Dendritic cell treated with granulocyte-macrophage colony-stimulating factor and Interleukin-4, amounts not matched to agents 40 ng/mL and 50 ng/mL, for 4 days (primary cell): ENCODE measurements around the gene FN3KRP.
A peak's percentile ranks its signal among the peaks of the same experiment; 100 is the strongest.

Experiments used
- H3K27ac Mint-ChIP-seq: one replicate; pipeline ENCODE4 v1.8.0; 2022; ENCODE audit warnings: mild to moderate bottlenecking, mixed read lengths
- H3K27me3 Mint-ChIP-seq: one replicate; pipeline ENCODE4 v1.8.0; 2022; ENCODE audit warnings: mild to moderate bottlenecking, mixed read lengths
- H3K36me3 Mint-ChIP-seq: one replicate; pipeline ENCODE4 v1.8.0; 2022; ENCODE audit warnings: low read depth, mixed read lengths
- H3K4me1 Mint-ChIP-seq: one replicate; pipeline ENCODE4 v1.8.0; 2022; ENCODE audit warnings: low read depth, mixed read lengths
- H3K4me3 Mint-ChIP-seq: one replicate; pipeline ENCODE4 v1.8.0; 2022; ENCODE audit warnings: mild to moderate bottlenecking, moderate library complexity, mixed read lengths
- H3K9me3 Mint-ChIP-seq: one replicate; pipeline ENCODE4 v1.8.0; 2022; ENCODE audit warnings: mixed read lengths
- intact Hi-C: fragments of 100-400 bp; cut with micrococcal nuclease; formaldehyde crosslinking; loops from one replicate; pipeline ENCODE4 v1.15.0; 2022

The FN3KRP gene

DNA sequence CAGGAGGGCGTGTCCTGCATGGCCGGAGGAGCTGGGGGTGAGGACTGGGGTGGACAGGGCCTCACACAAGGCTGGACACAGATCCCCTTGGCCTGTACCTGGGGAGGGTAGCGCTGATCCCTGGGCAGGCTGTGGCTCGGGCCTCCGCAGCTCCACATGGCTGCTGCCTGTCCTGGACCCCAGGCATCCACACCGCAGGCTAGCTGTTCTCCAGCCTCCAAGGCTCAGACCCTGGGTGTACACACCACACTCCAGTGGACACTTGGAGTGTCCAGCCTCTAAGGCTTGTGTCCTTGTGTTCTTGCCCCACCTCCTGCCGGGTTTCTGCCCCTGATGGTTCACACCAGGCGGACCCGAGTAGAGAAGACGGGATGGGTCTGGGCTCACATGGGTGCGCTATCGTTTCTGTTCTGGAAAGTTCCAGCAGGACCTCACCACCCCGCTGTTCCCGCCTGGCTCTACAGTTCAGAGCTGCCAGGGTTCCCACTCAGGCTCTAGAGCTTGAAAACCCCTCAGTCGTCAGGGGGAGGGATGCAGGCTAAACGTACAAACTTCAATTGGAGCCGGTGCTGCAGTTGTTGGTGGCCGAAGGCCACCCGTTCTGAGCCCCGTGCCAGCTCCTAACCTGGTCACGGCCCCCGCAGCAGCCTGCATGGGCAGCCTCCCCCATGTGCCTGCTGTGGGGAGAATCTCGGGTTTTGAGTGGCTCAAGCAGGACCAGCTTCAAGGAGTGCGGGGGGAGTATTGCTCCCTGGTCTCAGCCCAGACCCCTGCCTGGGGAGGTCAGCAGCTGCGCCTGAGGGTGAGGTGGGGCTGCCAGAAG is 6.6 kb upstream of the FN3KRP start:
- Mint-ChIP-seq H3K9me3 (no peaks in the 10 kb centered on the region), H3K4me3 (no peak overlapping the region)

DNA sequence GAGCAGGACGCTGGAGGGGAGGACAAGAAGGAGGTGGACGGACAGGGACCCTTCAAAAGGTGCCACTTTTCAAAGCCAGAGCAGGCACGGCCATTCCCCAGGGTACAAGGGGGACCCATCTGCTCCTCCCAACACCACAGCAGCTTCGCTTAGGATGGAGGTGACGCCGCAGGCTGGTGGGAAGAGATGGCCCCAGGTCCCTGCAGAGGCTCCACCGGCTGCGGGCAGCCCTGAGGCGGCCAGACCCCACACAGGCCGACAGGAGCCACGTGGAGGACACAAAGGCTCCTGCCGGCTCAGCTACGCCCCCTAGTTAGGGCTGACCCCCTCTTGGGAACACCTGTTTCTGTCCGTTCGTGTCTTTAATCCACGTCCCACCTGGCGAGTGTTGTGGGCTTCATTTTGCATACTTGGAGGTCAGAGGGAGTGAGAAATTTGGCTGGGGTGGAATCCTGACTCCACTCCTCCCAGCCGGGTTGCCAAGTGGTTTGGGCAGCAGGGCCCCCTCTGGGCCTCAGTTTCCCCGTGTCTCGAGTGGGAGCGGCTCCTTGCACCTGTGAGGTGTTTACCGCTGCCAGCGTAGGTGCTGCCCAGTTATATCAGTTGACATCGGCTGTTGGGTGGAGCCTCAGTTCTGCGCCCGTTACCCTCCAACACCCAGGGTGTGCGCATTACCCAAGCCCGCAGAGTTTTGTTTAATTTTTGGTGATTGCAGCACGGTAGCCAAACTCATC is 5.8 kb upstream of the FN3KRP start:
- Mint-ChIP-seq H3K27me3 (peaks cover 10% of the 10 kb centered on the region), H3K4me3 (no peak overlapping the region)

More for the DNA sequence above, 6.6 kb upstream of the FN3KRP start:
- no peaks in the 10 kb centered on the region for H3K36me3 Mint-ChIP-seq
- H3K27me3 Mint-ChIP-seq, result peaks cover 10% of the 10 kb centered on the region
- H3K27ac Mint-ChIP-seq, result peak overlapping the region; percentile 26
- peaks cover 9% of the 10 kb centered on the region for H3K4me1 Mint-ChIP-seq
- intact Hi-C loops, result no loop called here

DNA sequence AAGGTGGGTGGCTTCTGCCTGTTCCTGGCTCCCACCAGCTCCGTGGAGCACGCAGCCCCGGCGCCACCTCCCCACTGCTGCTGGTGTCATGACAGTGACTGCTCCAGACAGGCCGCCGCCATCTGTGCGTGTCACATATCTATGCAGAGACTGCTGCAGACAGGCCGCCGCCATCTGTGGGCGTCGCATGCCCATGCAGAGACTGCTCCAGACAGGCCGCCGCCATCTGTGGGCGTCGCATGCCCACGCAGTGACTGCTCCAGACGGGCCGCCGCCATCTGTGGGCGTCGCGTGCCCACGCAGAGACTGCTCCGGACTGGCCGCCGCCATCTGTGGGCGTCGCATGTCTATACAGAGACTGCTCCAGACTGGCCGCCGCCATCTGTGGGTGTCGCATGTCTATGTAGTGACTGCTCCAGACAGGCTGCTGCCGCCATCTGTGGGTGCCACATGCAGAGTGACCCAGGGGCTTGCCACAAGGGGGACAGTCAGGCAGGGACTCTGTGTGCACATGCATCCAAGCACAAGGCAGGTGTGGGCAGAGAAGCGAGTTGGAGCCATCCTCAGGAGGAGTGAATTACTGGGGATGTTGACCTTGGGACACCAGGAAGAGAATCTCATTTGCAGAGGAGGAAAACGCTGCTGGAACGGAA is 3.3 kb upstream of the FN3KRP start:
- Mint-ChIP-seq H3K9me3 (no peaks in the 10 kb centered on the region), H3K27me3 (peaks cover 10% of the 10 kb centered on the region), H3K4me1 (peaks cover 16% of the 10 kb centered on the region), H3K4me3 (no peak overlapping the region), H3K36me3 (peaks cover 8% of the 10 kb centered on the region), H3K27ac (no peak overlapping the region)
- intact Hi-C loops, result no loop called here

More for the DNA sequence above, 5.8 kb upstream of the FN3KRP start:
- Mint-ChIP-seq H3K27ac (peak overlapping the region; percentile 26), H3K9me3 (no peaks in the 10 kb centered on the region), H3K4me1 (peaks cover 9% of the 10 kb centered on the region), H3K36me3 (no peaks in the 10 kb centered on the region)
- intact Hi-C loops, result no loop called here

DNA sequence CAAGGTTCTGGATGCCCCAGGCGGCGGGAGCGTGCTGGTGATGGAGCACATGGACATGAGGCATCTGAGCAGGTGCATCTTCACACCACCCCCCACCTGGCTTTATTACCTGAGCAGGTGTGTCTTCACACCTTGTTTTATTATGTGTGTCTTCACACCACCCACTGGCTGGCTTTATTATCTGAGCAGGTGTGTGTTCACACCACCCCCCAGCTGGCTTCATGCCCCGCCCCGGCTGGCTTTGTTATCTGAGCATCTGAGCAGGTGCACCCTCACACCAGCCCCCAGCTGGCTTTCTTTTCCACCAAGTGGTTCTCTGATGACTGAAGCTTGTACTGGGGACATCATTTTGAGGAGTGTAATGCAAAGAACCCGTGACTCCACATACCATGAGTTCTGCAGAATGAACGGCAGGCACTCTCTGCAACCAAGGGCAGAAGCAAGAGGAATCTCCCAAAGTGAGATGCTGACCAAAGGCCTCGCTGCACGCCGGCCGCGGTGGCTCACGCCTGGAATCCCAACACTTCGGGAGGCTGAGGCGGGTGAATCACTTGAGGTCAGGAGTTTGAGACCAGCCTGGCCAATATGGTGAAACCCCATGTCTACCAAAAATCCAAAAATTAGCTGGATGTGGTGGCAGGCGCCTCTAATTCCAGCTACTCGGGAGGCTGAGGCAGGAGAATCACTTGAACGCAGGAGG is 2.6 kb downstream of the FN3KRP start:
- Mint-ChIP-seq H3K9me3 (no peaks in the 10 kb centered on the region), H3K27ac (no peak overlapping the region), H3K4me1 (peaks cover 18% of the 10 kb centered on the region), H3K36me3 (peaks cover 55% of the 10 kb centered on the region), H3K4me3 (no peak overlapping the region), H3K27me3 (no peaks in the 10 kb centered on the region)
- intact Hi-C loops, result no loop called here

DNA sequence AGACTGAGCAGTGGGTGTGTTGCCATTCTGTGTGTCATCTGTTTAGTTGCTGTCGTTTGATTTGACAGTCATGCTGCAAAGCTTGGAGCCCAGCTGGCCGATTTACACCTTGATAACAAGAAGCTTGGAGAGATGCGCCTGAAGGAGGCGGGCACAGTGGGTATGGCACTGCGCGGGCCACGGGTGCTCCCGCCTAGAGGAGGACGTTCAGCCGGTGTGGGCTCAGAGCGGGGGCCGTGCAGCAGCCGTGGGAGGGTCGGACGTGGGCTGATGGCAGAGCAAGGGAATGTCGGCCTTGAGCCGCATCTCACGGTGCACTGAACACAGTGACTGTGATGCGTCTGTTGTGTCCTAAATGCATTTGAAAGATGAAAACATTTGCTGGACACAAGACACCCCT is 3.7 kb downstream of the FN3KRP start:
- H3K36me3 Mint-ChIP-seq, result peaks cover 62% of the 10 kb centered on the region
- H3K4me3 Mint-ChIP-seq, result no peak overlapping the region

DNA sequence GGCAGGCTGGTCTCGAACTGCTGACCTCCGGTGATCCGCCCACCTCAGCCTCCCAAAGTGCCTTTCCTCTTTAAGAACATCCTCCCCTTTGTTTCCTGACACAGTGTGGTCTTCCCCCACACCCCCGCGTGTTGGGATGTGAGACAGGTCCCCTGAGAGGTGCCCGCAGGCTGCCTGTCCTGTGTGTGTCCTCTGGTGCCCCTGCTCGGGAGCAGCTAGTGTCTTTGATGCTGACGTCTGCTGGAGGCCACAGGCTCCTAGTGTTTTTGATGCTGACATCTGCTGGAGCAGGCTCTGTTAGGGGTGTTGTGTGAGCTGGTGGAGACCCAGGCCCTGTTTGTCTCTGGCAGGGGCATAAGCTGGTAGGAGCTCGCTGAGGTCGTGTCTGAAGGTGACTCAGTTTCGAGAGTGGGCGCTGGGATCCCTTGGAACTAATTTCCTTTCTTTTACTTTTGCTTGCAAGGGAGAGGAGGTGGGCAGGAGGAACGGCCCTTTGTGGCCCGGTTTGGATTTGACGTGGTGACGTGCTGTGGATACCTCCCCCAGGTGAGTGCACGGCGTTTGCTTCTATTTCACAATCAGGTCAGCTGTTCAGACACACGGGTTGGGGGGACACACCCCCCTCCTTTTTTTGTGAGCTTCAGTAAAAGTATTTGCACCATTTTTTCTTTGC is 6.0 kb downstream of the FN3KRP start:
- Mint-ChIP-seq H3K36me3 (peaks cover 76% of the 10 kb centered on the region), H3K4me3 (no peak overlapping the region), H3K27ac (no peak overlapping the region), H3K9me3 (no peaks in the 10 kb centered on the region), H3K4me1 (peaks cover 8% of the 10 kb centered on the region), H3K27me3 (no peaks in the 10 kb centered on the region)
- intact Hi-C loops, result no loop called here

More for the DNA sequence above, 3.7 kb downstream of the FN3KRP start:
- Mint-ChIP-seq H3K27ac (no peak overlapping the region), H3K4me1 (peaks cover 18% of the 10 kb centered on the region), H3K27me3 (no peaks in the 10 kb centered on the region), H3K9me3 (no peaks in the 10 kb centered on the region)
- intact Hi-C loops, result no loop called here

DNA sequence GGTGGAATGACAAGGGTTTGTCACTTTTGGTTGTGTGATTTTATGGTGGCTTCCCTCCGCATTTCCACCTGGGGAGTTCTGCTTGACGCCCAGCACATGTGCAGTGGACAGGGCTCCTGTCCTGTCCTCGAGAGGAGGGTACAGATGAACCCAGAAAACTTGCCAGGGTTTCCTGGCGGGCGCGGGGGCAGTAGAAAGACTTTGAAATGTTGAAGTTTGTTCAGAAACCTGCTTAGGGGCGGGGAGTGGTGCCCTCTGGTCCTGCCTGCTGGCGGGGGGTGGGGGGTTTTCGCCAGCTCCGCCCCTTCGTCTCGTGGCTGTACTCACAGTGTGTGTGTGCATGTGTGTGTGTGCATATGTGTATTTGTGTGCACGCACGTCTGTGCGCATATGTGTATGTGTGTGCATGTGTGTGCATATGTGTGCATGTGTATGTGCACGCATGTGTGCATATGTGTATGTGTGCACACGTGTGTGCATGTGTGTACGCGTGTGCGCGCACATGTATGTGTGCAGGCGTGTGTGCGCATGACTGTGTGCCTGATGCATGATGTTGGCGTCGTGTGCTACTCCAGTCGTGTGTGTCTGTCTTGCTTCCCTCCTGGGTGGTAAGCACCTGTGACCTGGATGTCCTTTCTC is 6.8 kb downstream of the FN3KRP start:
- no peaks in the 10 kb centered on the region for H3K9me3 Mint-ChIP-seq
- H3K27ac Mint-ChIP-seq, result no peak overlapping the region
- no peaks in the 10 kb centered on the region for H3K27me3 Mint-ChIP-seq
- H3K36me3 Mint-ChIP-seq, result peaks cover 84% of the 10 kb centered on the region
- H3K4me1 Mint-ChIP-seq, result peaks cover under 1% of the 10 kb centered on the region
- no peak overlapping the region for H3K4me3 Mint-ChIP-seq
- intact Hi-C loops, result no loop called here

DNA sequence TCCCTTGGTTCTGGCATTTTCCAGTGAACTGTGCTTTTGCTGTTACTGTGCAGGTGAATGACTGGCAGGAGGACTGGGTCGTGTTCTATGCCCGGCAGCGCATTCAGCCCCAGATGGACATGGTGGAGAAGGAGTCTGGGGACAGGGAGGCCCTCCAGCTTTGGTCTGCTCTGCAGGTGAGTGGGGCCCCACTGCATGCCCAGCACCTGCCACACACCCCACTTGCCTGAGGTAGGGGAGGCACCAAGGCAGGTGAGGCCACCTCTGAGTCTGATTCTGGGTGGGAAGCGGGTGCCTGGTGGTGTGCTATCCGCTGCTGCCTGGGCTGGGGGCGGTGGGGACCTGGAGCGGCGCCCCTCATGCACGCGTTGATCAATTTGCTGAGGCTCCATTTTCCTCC is 9.9 kb downstream of the FN3KRP start:
- no peak overlapping the region for H3K4me3 Mint-ChIP-seq
- no peaks in the 10 kb centered on the region for H3K4me1 Mint-ChIP-seq
- intact Hi-C loops, result no loop called here
- H3K9me3 Mint-ChIP-seq, result no peaks in the 10 kb centered on the region
- no peak overlapping the region for H3K27ac Mint-ChIP-seq
- no peaks in the 10 kb centered on the region for H3K27me3 Mint-ChIP-seq
- H3K36me3 Mint-ChIP-seq, result peaks cover 83% of the 10 kb centered on the region

DNA sequence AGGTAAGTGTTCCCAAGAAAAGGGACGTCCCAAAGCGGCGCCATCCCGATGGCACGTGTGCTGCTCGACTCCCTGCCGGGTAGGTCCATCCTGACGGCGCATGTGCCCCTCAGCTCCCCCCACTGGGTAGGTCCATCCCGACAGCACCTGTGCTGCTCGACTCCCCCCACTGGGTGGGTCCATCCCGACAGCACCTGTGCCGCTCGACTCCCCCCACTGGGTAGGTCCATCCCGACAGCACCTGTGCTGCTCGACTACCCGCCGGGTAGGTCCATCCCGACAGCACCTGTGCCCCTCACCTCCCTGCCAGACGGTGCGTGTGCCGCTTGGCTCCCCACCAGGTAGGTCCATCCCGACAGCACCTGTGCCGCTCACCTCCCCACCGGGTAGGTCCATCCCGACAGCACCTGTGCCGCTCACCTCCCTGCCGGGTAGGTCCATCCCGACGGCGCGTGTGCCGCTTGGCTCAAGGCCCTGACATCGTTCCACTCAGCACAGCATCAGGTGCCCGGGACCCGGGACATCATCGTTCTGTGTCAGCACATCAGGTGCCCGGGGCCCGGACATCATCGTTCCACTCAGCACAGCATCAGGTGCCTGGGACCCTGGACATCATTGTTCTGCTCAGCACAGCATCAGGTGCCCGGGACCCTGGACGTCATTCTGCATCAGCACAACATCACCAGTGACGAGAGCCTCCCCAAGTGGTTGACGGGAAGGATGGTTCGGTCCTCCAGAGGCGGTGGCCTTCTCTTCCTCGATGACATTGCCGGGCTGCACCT is 13.2 kb downstream of the FN3KRP start:
- no peak overlapping the region for H3K4me3 Mint-ChIP-seq
- H3K36me3 Mint-ChIP-seq, result peaks cover 81% of the 10 kb centered on the region

DNA sequence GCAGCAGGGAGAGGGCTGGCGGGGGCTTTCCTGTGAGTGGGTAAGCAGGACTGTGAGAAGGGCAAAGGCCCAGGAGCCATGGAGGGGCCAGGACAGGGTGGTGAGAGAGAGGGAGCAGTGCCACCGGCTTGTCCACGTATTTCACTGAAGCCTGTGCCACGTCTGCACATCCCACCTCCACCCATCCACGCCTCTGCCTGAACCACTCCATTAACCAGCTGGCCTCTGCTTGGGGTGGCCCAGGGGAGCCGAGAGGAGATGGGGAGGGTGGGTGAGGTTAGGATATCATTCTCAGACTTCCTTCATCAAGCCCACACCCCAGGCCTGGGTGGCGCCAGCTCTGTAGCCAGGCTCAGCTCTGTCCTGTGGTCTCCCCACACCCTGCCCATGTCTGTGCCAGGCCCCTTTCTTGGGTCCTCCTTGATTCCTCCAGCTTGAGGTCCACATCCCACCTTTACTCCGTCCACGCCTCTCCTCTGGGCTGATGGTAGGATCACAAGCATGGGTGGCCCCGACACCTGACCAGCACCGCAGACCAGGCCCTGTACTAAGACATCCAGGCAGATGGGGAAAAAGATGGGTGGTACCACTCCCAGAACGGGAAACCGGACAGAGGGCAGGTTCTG is 15.7 kb downstream of the FN3KRP start:
- H3K9me3 Mint-ChIP-seq, result peaks cover 11% of the 10 kb centered on the region
- H3K4me1 Mint-ChIP-seq, result peaks cover 9% of the 10 kb centered on the region

More for the DNA sequence above, 13.2 kb downstream of the FN3KRP start:
- Mint-ChIP-seq H3K9me3 (peaks cover 11% of the 10 kb centered on the region), H3K27ac (no peak overlapping the region), H3K27me3 (peaks cover 5% of the 10 kb centered on the region), H3K4me1 (peaks cover 3% of the 10 kb centered on the region)
- intact Hi-C loops, result no loop called here

DNA sequence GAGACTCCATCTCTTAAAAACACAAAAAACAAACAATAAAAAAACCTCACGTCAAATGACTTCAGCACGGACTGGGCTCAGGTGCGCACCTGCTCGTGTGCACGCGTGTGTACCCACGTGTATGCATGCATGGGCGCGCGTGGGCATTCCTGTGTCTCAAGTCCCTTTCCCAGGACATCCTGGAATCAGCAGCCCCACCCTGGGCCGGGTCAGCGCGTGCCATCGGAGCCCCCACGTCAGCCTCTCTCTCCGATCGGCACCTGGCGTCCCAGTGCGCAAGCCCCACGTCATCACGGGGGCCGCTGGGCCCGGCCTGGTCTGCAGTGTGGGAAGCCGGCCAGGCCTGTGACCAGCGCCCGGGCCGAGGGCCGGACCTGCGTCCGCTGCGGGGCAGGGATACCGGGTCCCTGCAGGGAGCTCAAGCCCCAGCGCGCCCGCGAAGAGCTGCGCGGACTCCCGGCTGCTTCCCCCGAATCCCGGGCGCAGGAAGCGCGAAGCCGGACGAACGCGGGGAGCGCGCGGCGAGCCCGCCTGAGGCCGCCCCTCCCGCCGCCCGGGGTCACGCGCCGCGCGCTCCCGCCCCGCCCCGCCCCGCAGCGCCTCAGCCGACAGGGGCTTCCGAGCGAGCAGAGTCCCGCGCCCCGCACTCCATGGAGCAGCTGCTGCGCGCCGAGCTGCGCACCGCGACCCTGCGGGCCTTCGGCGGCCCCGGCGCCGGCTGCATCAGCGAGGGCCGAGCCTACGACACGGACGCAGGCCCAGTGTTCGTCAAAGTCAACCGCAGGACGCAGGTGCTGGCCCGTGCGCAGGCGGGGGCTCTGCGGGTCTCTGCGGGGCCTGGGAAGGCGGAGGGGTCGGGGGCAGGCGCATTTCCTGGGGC is 18.7 kb downstream of the FN3KRP start, which contains the start of gene FN3K:
FN3K (plus strand) TSS at position 629 of the 880 bp plus-strand sequence; CDS start at position 651, 22 bp downstream.
- peaks cover 9% of the 10 kb centered on the region for H3K4me1 Mint-ChIP-seq
- H3K9me3 Mint-ChIP-seq, result peaks cover 14% of the 10 kb centered on the region
- H3K27me3 Mint-ChIP-seq, result peaks cover 25% of the 10 kb centered on the region
- peak within 1 kb of the TSS; percentile 66 for H3K4me3 Mint-ChIP-seq
- peak within 1 kb of the TSS; percentile 22 for H3K27ac Mint-ChIP-seq
- intact Hi-C loops, result no loop called here
- peaks cover 39% of the 10 kb centered on the region for H3K36me3 Mint-ChIP-seq

More for the DNA sequence above, 15.7 kb downstream of the FN3KRP start:
- Mint-ChIP-seq H3K36me3 (peaks cover 61% of the 10 kb centered on the region), H3K4me3 (no peak overlapping the region), H3K27ac (no peak overlapping the region), H3K27me3 (peaks cover 23% of the 10 kb centered on the region)
- intact Hi-C loops, result no loop called here
